VCaP (cell line): Measurements from ENCODE around the gene MYLK.

Experiments used
- H3K27ac ChIP-seq: fragments of 450-650 bp; 2 replicates; pipeline ENCODE4 v1.5.1; 2017
- TF ChIP-seq, protein P1 (sequence below): fragments of 450-650 bp; conservative IDR thresholded peaks from 2 replicates; pipeline ENCODE4 v1.5.1; 2017; ENCODE audit warnings: mild to moderate bottlenecking, moderate library complexity

MYLK gene

DNA sequence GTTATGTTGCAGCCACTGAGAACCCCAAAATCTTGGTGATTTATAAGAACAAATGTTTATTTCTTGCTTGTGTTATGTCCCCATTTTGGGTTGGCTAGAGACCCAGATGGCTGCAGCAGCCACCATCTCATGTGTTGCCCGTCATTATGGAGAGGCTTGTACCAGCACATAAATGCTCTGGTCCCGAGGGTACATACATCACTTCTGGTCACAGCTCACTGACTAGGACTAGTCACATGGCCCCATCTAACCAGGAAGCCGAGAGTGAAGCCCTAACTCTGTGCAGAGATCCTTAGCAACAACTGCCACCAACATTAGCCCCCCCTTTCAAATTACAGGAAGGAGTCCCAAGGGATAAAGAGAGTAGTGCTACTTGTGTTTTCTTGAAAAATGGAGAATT, 273.8 kb downstream of the MYLK start:
- TF ChIP-seq, protein P1, sequence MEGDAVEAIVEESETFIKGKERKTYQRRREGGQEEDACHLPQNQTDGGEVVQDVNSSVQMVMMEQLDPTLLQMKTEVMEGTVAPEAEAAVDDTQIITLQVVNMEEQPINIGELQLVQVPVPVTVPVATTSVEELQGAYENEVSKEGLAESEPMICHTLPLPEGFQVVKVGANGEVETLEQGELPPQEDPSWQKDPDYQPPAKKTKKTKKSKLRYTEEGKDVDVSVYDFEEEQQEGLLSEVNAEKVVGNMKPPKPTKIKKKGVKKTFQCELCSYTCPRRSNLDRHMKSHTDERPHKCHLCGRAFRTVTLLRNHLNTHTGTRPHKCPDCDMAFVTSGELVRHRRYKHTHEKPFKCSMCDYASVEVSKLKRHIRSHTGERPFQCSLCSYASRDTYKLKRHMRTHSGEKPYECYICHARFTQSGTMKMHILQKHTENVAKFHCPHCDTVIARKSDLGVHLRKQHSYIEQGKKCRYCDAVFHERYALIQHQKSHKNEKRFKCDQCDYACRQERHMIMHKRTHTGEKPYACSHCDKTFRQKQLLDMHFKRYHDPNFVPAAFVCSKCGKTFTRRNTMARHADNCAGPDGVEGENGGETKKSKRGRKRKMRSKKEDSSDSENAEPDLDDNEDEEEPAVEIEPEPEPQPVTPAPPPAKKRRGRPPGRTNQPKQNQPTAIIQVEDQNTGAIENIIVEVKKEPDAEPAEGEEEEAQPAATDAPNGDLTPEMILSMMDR: no peak
- peak overlapping the region; percentile 75 for H3K27ac ChIP-seq

DNA sequence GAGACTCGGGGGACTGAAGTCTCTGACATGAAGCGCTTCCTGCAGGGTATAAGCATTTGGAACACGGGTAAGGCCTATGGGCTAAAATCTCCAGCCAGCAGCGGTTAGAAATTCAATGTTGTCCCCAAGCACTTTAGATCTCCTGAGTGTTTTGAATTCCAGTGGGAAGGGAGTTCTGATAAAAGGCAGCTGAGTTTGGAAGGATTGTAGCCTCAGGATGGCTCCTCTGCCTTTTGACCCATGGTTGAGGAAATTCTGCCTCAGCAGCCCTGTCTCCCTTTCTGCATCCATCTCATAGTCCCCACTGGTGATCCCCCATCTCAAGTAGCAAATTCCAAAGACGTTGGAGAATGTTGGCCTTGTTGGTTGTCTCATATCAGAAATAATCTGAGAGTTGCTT, 275.1 kb downstream of the MYLK start:
- TF ChIP-seq, protein P1: no peak
- peak overlapping the region; percentile 75; the same call in 1 of the 2 replicates for H3K27ac ChIP-seq

DNA sequence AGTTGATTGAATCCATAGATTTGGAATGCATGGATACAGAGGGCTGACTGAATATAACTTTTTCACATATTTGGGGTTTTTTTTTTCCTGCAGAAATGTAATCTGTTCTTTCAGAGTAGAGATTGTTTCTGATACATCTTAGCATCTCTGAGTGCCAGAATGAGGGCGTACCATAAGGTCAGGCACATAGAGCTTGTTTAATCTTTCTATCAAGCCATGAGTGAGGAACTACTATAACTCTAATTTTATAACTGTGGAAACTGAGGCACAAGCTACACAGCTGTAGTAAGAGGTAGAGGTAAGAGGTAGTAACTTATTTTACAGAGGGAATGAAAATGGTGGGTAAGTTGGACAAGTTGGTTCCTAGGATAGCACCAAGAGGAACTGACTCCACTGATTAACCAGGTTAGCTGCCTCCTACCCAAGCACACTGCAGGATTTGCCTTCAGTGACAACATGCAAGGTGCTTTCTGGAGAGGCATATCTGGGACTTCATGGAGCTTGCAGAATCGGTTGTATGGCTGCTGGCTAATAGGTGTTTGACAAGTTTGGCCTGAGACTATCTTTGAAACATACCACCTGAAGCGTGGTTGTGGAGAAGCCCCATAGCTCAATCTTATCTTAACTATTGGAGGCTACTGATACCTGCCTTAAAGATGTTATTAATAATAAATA, 275.7 kb downstream of the MYLK start:
- TF ChIP-seq, protein P1: no peak
- no peak overlapping the region for H3K27ac ChIP-seq

DNA sequence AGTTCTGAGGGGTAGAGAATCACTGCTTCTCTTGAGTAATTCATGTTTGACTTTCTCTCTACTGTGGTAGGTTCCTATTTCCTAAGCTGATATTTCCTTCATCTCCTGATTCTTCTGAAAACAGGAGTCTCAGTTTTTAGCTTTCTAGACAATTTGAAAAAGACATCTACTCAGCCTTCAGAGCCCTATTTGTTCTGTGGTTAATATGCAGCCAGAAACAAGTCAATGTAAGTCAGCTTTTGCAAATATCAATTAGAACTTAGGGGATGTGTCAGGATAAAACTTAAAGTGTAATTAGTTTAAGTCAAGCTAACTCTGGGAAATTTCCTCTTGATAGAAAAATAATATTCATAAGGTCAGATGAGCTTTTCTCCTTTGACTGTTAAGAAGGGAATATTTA, 277.6 kb downstream of the MYLK start:
- 0 out of 2 replicates have a peak overlapping the region, but pooled peaks have one; percentile 1 for H3K27ac ChIP-seq

DNA sequence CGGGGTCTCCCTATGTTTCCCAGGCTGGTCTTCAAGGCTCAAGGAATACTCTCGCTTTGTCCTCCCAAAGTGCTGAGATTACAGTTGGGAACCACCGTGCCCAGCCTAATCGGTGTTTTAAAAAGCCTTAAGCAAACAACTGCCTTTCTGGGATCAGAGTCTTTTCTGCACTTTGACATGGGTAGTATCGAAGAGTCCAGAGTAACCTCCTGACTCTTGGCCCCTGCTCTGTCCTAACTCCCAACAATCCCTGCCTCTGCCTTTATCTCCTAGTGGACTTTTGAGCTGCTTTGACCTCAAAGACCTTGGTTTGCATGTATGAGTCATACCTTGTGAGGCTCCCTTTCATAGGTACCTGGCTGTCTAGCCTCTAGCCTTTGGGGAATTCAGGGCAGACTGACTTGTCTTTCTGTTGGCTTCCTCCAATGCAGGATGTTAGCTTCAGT, 278.3 kb downstream of the MYLK start:
- H3K27ac ChIP-seq: no peak overlapping the region
- TF ChIP-seq, protein P1: no peak

More for the DNA sequence above, 277.6 kb downstream of the MYLK start:
- TF ChIP-seq, protein P1: no peak

DNA sequence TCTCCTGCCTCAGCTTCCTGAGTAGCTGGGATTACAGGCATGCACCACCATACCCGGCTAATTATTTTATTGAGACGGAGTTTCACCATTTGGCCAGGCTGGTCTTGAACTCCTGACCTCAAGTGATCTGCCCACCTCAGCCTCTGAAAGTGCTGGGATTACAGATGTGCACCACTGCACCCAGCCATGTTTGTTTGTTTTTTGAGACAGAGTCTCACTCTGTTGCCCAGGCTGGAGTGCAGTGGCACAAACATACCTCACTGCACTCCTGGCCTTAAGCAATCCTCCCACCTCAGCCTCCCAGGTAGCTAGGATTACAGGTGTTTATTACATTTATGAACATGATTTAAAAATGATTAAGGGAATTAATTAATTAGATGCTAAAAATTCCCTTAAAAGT, 281.0 kb downstream of the MYLK start:
- peak overlapping the region; percentile 74; the same call in 1 of the 2 replicates for H3K27ac ChIP-seq

DNA sequence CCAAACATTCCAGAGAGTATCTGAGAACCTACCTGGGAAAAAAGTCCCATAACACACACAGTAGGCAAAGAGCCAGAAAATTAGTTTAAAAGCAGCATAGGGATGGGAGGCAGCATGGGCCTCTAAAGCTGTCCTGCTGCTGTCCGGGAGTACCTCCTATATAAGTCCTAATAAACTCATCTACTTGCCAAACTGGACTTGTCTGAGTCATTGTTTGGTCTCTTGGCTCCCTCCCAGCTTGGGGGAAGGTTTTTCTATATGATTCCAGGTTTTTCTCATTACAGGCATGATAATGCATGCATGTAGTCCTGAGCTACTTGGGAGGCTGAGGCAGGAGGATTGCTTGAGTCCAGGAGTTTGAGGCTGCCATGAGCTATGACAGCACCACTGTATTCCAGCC, 281.8 kb downstream of the MYLK start:
- TF ChIP-seq, protein P1: no peak
- H3K27ac ChIP-seq: peak overlapping the region; percentile 74

DNA sequence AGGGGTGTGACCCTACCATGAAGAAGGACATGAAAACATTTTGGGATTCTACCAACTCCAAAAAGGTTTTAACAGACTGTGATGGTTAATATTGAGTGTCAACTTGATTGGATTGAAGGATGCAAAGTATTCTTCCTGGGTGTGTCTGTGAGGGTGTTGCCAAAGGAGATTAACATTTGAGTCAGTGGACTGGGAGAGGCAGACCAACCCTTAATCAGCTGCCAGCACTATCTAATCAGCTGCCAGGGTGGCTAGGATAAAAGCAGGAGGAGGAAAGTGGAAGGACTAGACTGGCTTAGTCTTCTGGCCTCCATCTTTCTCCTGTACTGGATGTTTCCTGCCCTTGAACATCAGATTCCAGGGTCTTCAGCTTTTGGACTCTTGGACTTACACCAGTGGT, 283.3 kb downstream of the MYLK start:
- H3K27ac ChIP-seq: peak overlapping the region; percentile 74
